Measurements from ENCODE around the gene ADGRA1.

DNA sequence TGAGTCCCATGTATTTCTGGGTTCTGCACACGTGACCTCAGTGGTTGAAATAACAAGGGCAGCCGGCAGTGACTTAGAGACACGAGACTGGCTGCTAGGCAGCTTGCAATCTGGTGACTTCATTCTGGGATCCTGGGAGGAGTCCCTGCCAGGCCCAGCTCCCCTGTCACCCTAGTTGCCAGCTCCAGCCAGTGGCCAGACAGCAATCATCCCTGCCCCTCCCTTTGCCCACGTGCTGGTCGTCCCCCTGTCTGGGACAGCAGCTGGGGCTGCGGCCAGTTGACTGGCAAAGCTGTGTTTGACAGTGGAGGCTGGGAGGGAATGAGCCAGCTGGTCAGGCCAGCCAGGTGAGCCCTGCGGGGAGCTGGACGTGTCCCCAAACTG, 30.0 kb downstream of the ADGRA1 start:
- TF ChIP-seq ZNF747 (tag by site-specific recombination; IDR thresholded peaks at IDR 0.05): no peak
- no peak for TF ChIP-seq PRDM1 (tag by site-specific recombination; IDR thresholded peaks at IDR 0.05)
- TF ChIP-seq TRIM28 (IDR thresholded peaks at IDR 0.05; ENCODE audit: borderline replicate concordance, low read length): no peak
- TF ChIP-seq, protein P1, sequence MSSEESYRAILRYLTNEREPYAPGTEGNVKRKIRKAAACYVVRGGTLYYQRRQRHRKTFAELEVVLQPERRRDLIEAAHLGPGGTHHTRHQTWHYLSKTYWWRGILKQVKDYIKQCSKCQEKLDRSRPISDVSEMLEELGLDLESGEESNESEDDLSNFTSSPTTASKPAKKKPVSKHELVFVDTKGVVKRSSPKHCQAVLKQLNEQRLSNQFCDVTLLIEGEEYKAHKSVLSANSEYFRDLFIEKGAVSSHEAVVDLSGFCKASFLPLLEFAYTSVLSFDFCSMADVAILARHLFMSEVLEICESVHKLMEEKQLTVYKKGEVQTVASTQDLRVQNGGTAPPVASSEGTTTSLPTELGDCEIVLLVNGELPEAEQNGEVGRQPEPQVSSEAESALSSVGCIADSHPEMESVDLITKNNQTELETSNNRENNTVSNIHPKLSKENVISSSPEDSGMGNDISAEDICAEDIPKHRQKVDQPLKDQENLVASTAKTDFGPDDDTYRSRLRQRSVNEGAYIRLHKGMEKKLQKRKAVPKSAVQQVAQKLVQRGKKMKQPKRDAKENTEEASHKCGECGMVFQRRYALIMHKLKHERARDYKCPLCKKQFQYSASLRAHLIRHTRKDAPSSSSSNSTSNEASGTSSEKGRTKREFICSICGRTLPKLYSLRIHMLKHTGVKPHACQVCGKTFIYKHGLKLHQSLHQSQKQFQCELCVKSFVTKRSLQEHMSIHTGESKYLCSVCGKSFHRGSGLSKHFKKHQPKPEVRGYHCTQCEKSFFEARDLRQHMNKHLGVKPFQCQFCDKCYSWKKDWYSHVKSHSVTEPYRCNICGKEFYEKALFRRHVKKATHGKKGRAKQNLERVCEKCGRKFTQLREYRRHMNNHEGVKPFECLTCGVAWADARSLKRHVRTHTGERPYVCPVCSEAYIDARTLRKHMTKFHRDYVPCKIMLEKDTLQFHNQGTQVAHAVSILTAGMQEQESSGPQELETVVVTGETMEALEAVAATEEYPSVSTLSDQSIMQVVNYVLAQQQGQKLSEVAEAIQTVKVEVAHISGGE (tag by site-specific recombination; conservative IDR thresholded peaks at IDR 0.05; ENCODE audit: low read depth): no peak
- TF ChIP-seq, protein P2, sequence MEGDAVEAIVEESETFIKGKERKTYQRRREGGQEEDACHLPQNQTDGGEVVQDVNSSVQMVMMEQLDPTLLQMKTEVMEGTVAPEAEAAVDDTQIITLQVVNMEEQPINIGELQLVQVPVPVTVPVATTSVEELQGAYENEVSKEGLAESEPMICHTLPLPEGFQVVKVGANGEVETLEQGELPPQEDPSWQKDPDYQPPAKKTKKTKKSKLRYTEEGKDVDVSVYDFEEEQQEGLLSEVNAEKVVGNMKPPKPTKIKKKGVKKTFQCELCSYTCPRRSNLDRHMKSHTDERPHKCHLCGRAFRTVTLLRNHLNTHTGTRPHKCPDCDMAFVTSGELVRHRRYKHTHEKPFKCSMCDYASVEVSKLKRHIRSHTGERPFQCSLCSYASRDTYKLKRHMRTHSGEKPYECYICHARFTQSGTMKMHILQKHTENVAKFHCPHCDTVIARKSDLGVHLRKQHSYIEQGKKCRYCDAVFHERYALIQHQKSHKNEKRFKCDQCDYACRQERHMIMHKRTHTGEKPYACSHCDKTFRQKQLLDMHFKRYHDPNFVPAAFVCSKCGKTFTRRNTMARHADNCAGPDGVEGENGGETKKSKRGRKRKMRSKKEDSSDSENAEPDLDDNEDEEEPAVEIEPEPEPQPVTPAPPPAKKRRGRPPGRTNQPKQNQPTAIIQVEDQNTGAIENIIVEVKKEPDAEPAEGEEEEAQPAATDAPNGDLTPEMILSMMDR (tag by site-specific recombination; IDR thresholded peaks at IDR 0.05): no peak
- no peak for TF ChIP-seq TCF7L2 (IDR thresholded peaks at IDR 0.05; ENCODE audit: borderline replicate concordance, low read depth, low read length)
- TF ChIP-seq, protein P3, sequence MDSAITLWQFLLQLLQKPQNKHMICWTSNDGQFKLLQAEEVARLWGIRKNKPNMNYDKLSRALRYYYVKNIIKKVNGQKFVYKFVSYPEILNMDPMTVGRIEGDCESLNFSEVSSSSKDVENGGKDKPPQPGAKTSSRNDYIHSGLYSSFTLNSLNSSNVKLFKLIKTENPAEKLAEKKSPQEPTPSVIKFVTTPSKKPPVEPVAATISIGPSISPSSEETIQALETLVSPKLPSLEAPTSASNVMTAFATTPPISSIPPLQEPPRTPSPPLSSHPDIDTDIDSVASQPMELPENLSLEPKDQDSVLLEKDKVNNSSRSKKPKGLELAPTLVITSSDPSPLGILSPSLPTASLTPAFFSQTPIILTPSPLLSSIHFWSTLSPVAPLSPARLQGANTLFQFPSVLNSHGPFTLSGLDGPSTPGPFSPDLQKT (IDR thresholded peaks at IDR 0.05; ENCODE audit: borderline replicate concordance, low read depth, low read length): no peak
- no peak for TF ChIP-seq ZNF707 (tag by site-specific recombination; IDR thresholded peaks at IDR 0.05)
- TF ChIP-seq ZNF791 (tag by site-specific recombination; IDR thresholded peaks at IDR 0.05): no peak
